Epithelial cell of esophagus (primary cell): ENCODE results near the gene CGB5.

Experiments
- DNase-seq: peaks from one replicate; pipeline ENCODE4 v3.0.0; 2010; ENCODE audit warnings: low read depth
- H3K4me3 ChIP-seq: 2 replicates; pipeline ENCODE4 v1.5.1; 2011; ENCODE audit warnings: mild to moderate bottlenecking, low read length, control low read depth
- TF ChIP-seq, protein P1 (sequence below): IDR thresholded peaks from 2 replicates; pipeline ENCODE4 v1.5.1; 2011; ENCODE audit warnings: low read depth, mild to moderate bottlenecking, low read length, control low read depth, inconsistent platforms; ENCODE audit not compliant: insufficient read depth; ENCODE audit errors: missing control alignments

The CGB5 gene

DNA sequence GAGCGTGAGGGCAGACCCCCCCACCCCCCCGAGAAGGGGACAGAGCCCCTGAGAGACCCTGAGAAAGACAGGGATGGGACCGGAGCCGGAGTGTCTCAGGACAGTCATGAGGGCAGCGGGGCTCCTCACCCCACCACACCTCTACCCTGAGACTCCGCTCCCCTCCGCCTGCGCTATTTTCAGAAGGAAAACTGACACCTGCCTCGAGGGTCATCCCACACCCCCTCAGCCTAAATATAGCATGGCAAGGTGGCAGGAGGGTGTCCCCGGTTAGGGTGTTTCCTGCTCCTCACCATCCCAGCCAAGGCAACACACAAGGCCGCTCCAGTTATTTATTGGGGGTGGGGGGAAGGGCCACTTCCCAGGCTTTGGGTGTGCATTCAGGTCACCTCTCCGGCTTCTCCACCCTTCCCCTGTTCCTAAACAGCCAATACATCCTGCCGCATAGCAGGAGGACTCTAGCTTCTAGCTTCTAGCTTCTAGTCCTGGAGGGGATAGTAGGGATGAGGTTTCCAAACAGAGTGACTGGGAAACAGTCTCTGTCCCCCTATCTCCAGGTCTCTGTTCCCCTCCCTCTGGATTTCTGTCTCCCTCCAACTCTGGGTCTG lies 22.4 kb downstream of the CGB5 start:
- no peak overlapping the region for H3K4me3 ChIP-seq
- TF ChIP-seq, protein P1, sequence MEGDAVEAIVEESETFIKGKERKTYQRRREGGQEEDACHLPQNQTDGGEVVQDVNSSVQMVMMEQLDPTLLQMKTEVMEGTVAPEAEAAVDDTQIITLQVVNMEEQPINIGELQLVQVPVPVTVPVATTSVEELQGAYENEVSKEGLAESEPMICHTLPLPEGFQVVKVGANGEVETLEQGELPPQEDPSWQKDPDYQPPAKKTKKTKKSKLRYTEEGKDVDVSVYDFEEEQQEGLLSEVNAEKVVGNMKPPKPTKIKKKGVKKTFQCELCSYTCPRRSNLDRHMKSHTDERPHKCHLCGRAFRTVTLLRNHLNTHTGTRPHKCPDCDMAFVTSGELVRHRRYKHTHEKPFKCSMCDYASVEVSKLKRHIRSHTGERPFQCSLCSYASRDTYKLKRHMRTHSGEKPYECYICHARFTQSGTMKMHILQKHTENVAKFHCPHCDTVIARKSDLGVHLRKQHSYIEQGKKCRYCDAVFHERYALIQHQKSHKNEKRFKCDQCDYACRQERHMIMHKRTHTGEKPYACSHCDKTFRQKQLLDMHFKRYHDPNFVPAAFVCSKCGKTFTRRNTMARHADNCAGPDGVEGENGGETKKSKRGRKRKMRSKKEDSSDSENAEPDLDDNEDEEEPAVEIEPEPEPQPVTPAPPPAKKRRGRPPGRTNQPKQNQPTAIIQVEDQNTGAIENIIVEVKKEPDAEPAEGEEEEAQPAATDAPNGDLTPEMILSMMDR: no peak
- no peak for DNase-seq

DNA sequence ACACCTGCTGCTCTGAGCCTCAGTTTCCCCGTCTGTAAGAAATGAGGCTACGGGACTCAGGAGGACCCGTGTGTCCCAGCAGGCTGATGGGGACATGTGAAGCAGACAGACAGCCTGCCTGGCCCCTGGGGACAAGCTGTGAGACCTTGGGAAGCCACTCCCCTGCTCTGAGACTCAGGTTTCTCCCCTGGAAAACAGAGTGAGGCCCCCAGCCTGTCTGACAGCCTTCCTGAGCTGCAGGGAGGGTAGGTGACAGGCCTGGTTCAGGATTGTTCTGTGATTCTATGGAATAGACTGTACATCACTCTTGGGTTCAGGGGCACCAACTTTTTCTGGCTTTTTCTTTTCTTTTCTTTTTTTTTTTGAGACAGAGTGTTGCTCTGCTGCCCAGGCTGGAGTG lies 23.9 kb downstream of the CGB5 start:
- no peak for DNase-seq
- no peak overlapping the region for H3K4me3 ChIP-seq
- TF ChIP-seq, protein P1: no peak

DNA sequence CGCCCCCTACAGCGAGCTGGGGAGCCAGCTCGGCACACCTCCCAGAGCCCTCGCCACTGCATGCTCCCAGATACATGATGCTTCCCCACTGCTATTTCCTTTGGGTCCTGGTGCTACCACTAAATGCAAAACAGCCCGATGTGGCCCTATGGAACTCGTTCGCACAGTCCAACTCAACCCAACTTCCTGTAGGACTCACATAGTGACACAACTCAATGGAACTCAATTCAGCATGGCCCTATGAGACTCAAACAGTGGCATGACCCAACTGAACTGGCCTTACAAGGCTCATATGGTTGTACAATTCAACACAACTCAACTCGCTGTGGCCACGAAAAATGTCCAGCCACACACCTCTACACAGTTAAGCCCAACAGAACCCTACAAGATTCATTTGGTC lies 25.4 kb downstream of the CGB5 start:
- TF ChIP-seq, protein P1: no peak
- no peak overlapping the region for H3K4me3 ChIP-seq
- no peak for DNase-seq

DNA sequence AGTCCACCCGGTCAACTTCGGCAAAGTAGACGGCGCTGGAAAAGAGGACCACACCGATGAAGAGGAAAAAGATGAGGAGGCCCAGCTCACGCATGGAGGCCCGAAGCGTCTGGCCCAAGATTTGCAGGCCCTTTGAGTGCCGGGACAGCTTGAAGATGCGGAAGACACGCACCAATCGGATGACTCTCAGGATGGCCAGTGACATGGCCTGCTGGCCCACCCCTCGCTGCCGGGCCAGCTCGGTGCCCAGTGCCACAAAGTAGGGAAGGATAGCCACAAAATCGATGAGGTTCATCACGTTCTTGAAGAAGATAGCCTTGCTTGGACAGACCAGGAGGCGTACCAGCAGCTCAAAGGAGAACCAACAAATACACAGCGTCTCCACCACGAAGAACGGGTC lies 26.8 kb downstream of the CGB5 start:
- no peak overlapping the region for H3K4me3 ChIP-seq
- no peak for DNase-seq
- TF ChIP-seq, protein P1: no peak

DNA sequence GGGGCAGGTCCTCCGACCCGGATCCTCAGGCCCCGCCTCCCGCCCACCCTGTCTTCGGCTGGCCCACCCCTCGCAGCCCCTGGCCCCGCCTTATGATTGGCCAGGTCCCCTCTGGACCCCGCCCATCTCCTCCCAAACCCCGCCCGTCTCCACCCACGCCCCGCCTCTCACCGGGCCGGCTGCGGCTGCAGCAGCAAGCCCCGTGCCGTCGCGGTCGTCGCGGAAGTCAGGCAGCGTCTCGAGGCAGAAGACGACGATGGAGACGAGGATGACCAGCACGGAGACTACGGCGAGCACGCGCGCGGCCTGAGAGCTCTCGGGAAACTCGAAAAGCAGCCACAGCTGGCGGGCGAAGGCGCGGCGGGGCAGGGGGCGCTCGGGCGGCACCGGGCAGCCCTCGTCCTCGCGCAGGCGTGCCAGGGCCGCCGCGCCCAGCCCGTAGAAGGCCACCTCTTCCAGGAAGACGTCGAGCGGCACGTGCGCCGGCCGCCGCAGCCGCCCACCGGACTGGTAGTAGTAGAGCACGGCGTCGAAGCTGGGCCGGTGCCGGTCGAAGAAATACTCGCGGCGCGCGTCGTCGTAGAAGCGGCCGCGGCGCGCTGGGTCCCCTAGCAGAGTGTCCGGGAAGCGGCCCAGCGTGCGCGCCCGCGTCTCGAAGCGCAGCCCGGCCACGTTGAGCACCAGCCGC lies 28.4 kb downstream of the CGB5 start:
- TF ChIP-seq, protein P1: no peak
- no peak overlapping the region for H3K4me3 ChIP-seq
- no peak for DNase-seq

DNA sequence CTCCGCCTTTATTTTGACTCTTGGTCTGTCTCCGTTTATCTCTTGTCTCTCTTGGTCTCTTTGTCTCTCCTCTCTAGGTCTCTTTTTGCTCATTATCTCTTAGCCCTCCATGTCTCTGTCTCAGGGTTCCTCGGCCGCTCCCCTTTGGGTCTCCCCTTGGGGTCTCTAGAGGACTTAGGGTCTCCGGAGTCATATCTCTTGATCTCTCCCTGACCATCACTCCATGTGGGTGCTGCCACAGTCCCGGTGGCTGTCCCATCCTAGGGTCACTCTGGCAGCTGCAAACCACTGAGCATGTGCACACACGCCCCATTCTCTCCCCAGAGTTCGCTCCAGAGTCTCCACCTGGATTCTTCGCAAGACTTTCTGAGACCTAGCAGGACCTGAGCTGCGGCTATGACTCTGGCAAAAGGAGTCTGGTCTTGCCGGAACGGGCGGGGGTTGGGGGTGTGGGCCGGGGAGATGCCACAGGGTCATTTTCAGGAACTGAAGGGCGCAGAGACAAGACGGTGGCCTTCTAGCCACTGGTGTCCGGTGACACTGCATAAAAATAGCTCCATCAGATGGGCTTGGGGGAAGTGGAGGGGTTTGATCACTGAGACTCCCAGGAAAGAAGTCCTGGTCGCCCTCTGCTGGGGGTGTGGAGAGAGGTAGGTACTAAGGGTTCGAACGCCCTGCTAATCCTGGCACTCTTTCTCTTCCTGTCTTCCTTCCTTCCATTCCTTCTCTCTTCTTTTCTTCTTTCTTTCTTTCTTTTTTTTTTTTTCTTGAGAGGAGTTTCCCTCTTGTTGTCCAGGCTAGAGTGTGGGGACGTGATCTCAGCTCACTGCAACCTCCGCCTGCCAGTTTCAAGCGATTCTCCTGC lies 30.1 kb downstream of the CGB5 start:
- DNase-seq: peak; percentile 39
- TF ChIP-seq, protein P1: peak; percentile 31
- no peak overlapping the region for H3K4me3 ChIP-seq
